ENCODE data around the gene CCR2.

CCR2 gene

GRCh38 chr3:46356276-46356675 lies 2.4 kb downstream of the CCR2 start:
- no peak for DNase-seq

DNA sequence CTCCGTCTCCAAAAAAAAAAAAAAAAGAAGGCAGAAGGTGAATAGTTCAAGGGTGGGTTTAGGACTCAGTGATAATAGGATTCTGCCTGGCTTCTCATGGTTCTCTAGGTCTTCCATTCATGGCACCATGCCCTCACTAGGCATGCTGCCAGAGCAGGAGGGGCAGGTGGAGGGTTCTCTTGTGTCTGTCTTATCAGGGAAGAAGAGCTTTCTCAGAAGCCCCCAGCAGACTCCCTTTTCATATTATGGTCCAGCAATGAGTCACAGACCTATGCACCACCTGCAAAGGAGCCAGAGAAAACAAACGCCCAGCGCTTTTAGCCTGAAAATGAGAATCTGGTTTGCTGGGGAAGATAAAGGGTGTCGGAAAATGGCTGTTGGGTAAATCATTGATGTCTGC lies 3.0 kb downstream of the CCR2 start:
- no peak for DNase-seq

GRCh38 chr3:46358466-46358865 lies 4.6 kb downstream of the CCR2 start:
- DNase-seq, result no peak

DNA sequence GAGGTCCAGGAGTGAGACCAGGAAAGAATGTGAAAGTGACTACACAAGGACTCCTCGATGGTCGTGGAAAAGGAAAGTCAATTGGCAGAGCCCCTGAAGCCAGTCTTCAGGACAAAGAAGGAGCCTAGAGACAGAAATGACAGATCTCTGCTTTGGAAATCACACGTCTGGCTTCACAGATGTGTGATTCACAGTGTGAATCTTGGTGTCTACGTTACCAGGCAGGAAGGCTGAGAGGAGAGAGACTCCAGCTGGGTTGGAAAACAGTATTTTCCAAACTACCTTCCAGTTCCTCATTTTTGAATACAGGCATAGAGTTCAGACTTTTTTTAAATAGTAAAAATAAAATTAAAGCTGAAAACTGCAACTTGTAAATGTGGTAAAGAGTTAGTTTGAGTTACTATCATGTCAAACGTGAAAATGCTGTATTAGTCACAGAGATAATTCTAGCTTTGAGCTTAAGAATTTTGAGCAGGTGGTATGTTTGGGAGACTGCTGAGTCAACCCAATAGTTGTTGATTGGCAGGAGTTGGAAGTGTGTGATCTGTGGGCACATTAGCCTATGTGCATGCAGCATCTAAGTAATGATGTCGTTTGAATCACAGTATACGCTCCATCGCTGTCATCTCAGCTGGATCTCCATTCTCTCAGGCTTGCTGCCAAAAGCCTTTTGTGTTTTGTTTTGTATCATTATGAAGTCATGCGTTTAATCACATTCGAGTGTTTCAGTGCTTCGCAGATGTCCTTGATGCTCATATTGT lies 6.0 kb downstream of the CCR2 start:
- no peak for DNase-seq

GRCh38 chr3:46360907-46361306 lies 7.0 kb downstream of the CCR2 start:
- no peak for DNase-seq

- DNase-seq, result no peak
These were observed 7.7 kb downstream of the CCR2 start for GRCh38 chr3:46361408-46362283.

GRCh38 chr3:46365041-46365440 lies 11.1 kb downstream of the CCR2 start:
- DNase-seq, result no peak

GRCh38 chr3:46365737-46366524 lies 12.0 kb downstream of the CCR2 start:
- no peak for DNase-seq

- no peak for DNase-seq
These were observed 13.9 kb downstream of the CCR2 start for GRCh38 chr3:46367811-46368210.

- peak; percentile 50 to 57 for DNase-seq
These were observed 14.7 kb downstream of the CCR2 start for GRCh38 chr3:46368569-46368968.

- no peak for DNase-seq
These were observed 15.2 kb downstream of the CCR2 start for GRCh38 chr3:46369151-46369550.

GRCh38 chr3:46369675-46370132 lies 15.8 kb downstream of the CCR2 start:
- DNase-seq, result no peak

DNA sequence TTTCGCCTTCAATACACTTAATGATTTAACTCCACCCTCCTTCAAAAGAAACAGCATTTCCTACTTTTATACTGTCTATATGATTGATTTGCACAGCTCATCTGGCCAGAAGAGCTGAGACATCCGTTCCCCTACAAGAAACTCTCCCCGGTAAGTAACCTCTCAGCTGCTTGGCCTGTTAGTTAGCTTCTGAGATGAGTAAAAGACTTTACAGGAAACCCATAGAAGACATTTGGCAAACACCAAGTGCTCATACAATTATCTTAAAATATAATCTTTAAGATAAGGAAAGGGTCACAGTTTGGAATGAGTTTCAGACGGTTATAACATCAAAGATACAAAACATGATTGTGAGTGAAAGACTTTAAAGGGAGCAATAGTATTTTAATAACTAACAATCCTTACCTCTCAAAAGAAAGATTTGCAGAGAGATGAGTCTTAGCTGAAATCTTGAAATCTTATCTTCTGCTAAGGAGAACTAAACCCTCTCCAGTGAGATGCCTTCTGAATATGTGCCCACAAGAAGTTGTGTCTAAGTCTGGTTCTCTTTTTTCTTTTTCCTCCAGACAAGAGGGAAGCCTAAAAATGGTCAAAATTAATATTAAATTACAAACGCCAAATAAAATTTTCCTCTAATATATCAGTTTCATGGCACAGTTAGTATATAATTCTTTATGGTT lies 17.1 kb downstream of the CCR2 start, which contains the start of gene CCR5:
Gene CCR5, plus strand, starts transcription at position 108 of the 680 bp plus-strand sequence. CDS start 1,957 bp downstream, outside the sequence.
- DNase-seq, result no peak

DNA sequence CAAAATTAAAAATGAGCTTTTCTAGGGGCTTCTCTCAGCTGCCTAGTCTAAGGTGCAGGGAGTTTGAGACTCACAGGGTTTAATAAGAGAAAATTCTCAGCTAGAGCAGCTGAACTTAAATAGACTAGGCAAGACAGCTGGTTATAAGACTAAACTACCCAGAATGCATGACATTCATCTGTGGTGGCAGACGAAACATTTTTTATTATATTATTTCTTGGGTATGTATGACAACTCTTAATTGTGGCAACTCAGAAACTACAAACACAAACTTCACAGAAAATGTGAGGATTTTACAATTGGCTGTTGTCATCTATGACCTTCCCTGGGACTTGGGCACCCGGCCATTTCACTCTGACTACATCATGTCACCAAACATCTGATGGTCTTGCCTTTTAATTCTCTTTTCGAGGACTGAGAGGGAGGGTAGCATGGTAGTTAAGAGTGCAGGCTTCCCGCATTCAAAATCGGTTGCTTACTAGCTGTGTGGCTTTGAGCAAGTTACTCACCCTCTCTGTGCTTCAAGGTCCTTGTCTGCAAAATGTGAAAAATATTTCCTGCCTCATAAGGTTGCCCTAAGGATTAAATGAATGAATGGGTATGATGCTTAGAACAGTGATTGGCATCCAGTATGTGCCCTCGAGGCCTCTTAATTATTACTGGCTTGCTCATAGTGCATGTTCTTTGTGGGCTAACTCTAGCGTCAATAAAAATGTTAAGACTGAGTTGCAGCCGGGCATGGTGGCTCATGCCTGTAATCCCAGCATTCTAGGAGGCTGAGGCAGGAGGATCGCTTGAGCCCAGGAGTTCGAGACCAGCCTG lies 17.8 kb downstream of the CCR2 start:
- DNase-seq, result no peak

- DNase-seq, result no peak
These were observed 18.8 kb downstream of the CCR2 start for GRCh38 chr3:46372492-46373359.

- DNase-seq, result no peak
These were observed 20.8 kb downstream of the CCR2 start for GRCh38 chr3:46374755-46375154.

DNA sequence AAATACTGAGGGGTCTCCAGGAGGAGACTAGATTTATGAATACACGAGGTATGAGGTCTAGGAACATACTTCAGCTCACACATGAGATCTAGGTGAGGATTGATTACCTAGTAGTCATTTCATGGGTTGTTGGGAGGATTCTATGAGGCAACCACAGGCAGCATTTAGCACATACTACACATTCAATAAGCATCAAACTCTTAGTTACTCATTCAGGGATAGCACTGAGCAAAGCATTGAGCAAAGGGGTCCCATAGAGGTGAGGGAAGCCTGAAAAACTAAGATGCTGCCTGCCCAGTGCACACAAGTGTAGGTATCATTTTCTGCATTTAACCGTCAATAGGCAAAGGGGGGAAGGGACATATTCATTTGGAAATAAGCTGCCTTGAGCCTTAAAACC lies 21.3 kb downstream of the CCR2 start:
- DNase-seq, result no peak

DNA sequence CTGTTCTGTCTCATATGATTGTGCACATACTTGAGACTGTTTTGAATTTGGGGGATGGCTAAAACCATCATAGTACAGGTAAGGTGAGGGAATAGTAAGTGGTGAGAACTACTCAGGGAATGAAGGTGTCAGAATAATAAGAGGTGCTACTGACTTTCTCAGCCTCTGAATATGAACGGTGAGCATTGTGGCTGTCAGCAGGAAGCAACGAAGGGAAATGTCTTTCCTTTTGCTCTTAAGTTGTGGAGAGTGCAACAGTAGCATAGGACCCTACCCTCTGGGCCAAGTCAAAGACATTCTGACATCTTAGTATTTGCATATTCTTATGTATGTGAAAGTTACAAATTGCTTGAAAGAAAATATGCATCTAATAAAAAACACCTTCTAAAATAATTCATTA lies 21.9 kb downstream of the CCR2 start:
- DNase-seq, result no peak

DNA sequence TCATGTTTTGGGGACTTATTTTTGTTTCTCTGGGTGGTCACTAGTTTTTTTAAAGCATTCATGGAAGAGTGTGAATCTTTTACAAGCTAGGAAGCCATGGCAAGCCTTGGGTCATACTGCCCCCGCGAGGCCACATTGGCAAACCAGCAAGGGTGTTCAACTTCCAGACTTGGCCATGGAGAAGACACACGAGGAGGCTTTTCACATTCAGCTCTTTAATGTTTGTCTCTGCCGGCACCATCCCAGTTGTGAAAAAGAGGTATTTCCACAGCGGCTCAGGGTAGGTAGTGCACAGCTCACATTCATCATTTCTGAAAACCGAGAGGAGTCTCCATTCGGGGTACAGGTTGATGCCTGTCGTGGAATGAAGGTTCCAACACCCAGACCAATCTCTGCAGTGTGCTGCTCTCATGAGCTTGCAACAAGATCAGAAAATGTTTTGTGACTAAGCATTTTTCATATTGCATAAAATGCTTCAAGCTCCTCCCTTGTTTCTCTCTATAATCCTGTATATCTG lies 24.6 kb downstream of the CCR2 start:
- peak; percentile 48 to 61 for DNase-seq

Data from activated CD4-positive, alpha-beta T cell treated with anti-CD3 and anti-CD28 coated beads for 4 hours (primary cell).